ENCODE results near the gene PIK3R5. TPM values are rescaled to one million over a fixed set of nuclear protein-coding genes. Genes with fewer than 3 reads are reported as not detected.

The PIK3R5 gene
- total RNA-seq, 1 donor from 2014 or later, result 2.5 TPM

- ATAC-seq, result no peak
- intact Hi-C loops (cut with micrococcal nuclease), result no loop called here
- DNase-seq, result no peak
These were observed 116.0 kb downstream of the PIK3R5 start for GRCh38 chr17:8849311-8850041.

GRCh38 chr17:8847891-8848290 is 117.6 kb downstream of the PIK3R5 start:
- DNase-seq (peak; percentile 44), ATAC-seq (peak; percentile 82)
- intact Hi-C loops (cut with micrococcal nuclease), result no loop called here

GRCh38 chr17:8846768-8847211 is 118.7 kb downstream of the PIK3R5 start:
- DNase-seq (no peak), ATAC-seq (peak; percentile 91)
- intact Hi-C loops (cut with micrococcal nuclease), result no loop called here

GRCh38 chr17:8844229-8845218 is 121.0 kb downstream of the PIK3R5 start:
- ATAC-seq, result no peak
- DNase-seq, result no peak
- intact Hi-C loops (cut with micrococcal nuclease), result no loop called here

- intact Hi-C loops (cut with micrococcal nuclease), result no loop called here
- DNase-seq, result no peak
These were observed 122.2 kb downstream of the PIK3R5 start for GRCh38 chr17:8843344-8843743.

GRCh38 chr17:8841844-8842243 is 123.7 kb downstream of the PIK3R5 start:
- intact Hi-C loops (cut with micrococcal nuclease), result no loop called here
- no peak for DNase-seq
- ATAC-seq, result no peak

More at GRCh38 chr17:8843344-8843743, 122.2 kb downstream of the PIK3R5 start:
- ATAC-seq, result no peak

- intact Hi-C loops (cut with micrococcal nuclease), result no loop called here
- DNase-seq (no peak), ATAC-seq (peak; percentile 46)
These were observed 126.0 kb downstream of the PIK3R5 start for GRCh38 chr17:8839410-8839935.

- intact Hi-C loops (cut with micrococcal nuclease), result no loop called here
- no peak for DNase-seq
- no peak for ATAC-seq
These were observed 126.9 kb downstream of the PIK3R5 start for GRCh38 chr17:8838551-8839095.

GRCh38 chr17:8837563-8838075 is 127.9 kb downstream of the PIK3R5 start:
- DNase-seq (no peak), ATAC-seq (peak; percentile 71)
- intact Hi-C loops (cut with micrococcal nuclease), result no loop called here

GRCh38 chr17:8836821-8837562 is 128.5 kb downstream of the PIK3R5 start:
- no peak for DNase-seq
- intact Hi-C loops (cut with micrococcal nuclease), result no loop called here
- no peak for ATAC-seq

- no peak for DNase-seq
These were observed 129.7 kb downstream of the PIK3R5 start for GRCh38 chr17:8835631-8836364.

GRCh38 chr17:8835106-8835505 is 130.4 kb downstream of the PIK3R5 start:
- no peak for ATAC-seq
- DNase-seq, result no peak
- intact Hi-C loops (cut with micrococcal nuclease), result no loop called here

More at GRCh38 chr17:8835631-8836364, 129.7 kb downstream of the PIK3R5 start:
- intact Hi-C loops (cut with micrococcal nuclease), result no loop called here
- no peak for ATAC-seq

GRCh38 chr17:8832711-8833352 is 132.7 kb downstream of the PIK3R5 start:
- DNase-seq (peak; percentile 35), ATAC-seq (no peak)
- intact Hi-C loops (cut with micrococcal nuclease), result no loop called here

- ATAC-seq (no peak), DNase-seq (no peak)
- intact Hi-C loops (cut with micrococcal nuclease), result no loop called here
These were observed 134.2 kb downstream of the PIK3R5 start for GRCh38 chr17:8831234-8831849.

- intact Hi-C loops (cut with micrococcal nuclease), result no loop called here
- DNase-seq (no peak), ATAC-seq (no peak)
These were observed 135.4 kb downstream of the PIK3R5 start for GRCh38 chr17:8830141-8830540.

- ATAC-seq, result no peak
- DNase-seq, result no peak
- intact Hi-C loops (cut with micrococcal nuclease), result no loop called here
These were observed 136.2 kb downstream of the PIK3R5 start for GRCh38 chr17:8829036-8829941.
